Anterior cingulate cortex (tissue), 58 donors: ENCODE results near the gene GPATCH4.

Source experiments
- DNase-seq, 58 donors: peaks; one replicate each; lab custom pipeline; 2025; lab: John Stamatoyannopoulos, UW

GPATCH4 gene

GRCh38 chr1:156552518-156552917 lies 48.8 kb downstream of the GPATCH4 start:
- no peak for DNase-seq

- no peak for DNase-seq
Measured at GRCh38 chr1:156551869-156552268, 49.4 kb downstream of the GPATCH4 start.

GRCh38 chr1:156551066-156551643 lies 50.1 kb downstream of the GPATCH4 start:
- DNase-seq: no peak

- no peak for DNase-seq
Measured at GRCh38 chr1:156550346-156550745, 50.9 kb downstream of the GPATCH4 start.

- no peak for DNase-seq
Measured at GRCh38 chr1:156549831-156550230, 51.4 kb downstream of the GPATCH4 start.

- no peak for DNase-seq
Measured at GRCh38 chr1:156549390-156549789, 51.9 kb downstream of the GPATCH4 start.

- DNase-seq: no peak
Measured at GRCh38 chr1:156547982-156548381, 53.3 kb downstream of the GPATCH4 start.

- DNase-seq: no peak
Measured at GRCh38 chr1:156547434-156547833, 53.8 kb downstream of the GPATCH4 start.

- DNase-seq: no peak
Measured at GRCh38 chr1:156546267-156546666, 55.0 kb downstream of the GPATCH4 start.

- peak in 13 of 58 donors; percentile 2 to 37 (median 18) for DNase-seq
Measured at GRCh38 chr1:156544592-156545102, 56.6 kb downstream of the GPATCH4 start.
